Osteocyte (in vitro differentiated cells): ENCODE data around the gene SVEP1. TPM values are rescaled to one million over a fixed set of nuclear protein-coding genes. Genes with fewer than 3 reads are reported as not detected.

Experiments
- DNase-seq: peaks from one replicate; pipeline ENCODE4 v3.0.0; 2021; ENCODE audit warnings: mixed read lengths; ENCODE audit not compliant: unreplicated experiment; ENCODE audit errors: extremely low spot score
- H3K27ac Mint-ChIP-seq: one replicate; pipeline ENCODE4 v1.8.0; 2021; ENCODE audit warnings: mild to moderate bottlenecking, mixed read lengths; ENCODE audit not compliant: unreplicated experiment
- H3K27me3 Mint-ChIP-seq: one replicate; pipeline ENCODE4 v1.8.0; 2021; ENCODE audit warnings: mixed read lengths; ENCODE audit not compliant: unreplicated experiment
- H3K36me3 Mint-ChIP-seq: one replicate; pipeline ENCODE4 v1.8.0; 2021; ENCODE audit warnings: mixed read lengths; ENCODE audit not compliant: unreplicated experiment
- H3K4me1 Mint-ChIP-seq: one replicate; pipeline ENCODE4 v1.8.0; 2021; ENCODE audit warnings: mixed read lengths; ENCODE audit not compliant: unreplicated experiment
- H3K4me3 Mint-ChIP-seq: one replicate; pipeline ENCODE4 v1.8.0; 2021; ENCODE audit warnings: mild to moderate bottlenecking, moderate library complexity, mixed read lengths; ENCODE audit not compliant: unreplicated experiment
- H3K9me3 Mint-ChIP-seq: one replicate; pipeline ENCODE4 v1.8.0; 2021; ENCODE audit warnings: mixed read lengths; ENCODE audit not compliant: unreplicated experiment
- CTCF ChIP-seq: fragments of 200-600 bp; sonication (generic); IDR thresholded peaks from 2 replicates; pipeline ENCODE4 v1.5.0; 2021; ENCODE audit warnings: antibody characterized with exemption, mild to moderate bottlenecking, moderate library complexity
- total RNA-seq: library from RNA; stranded (reverse); gene quantifications from 2 replicates; pipeline ENCODE4 v1.2.1, GENCODE V29; 2021

The SVEP1 gene
- total RNA-seq, 1 donor from 2014 or later: 3.1 TPM

- Mint-ChIP-seq H3K36me3 (no peaks in the 10 kb centered on the region), H3K4me1 (peaks cover 7% of the 10 kb centered on the region), H3K27ac (no peak overlapping the region), H3K27me3 (no peaks in the 10 kb centered on the region), H3K4me3 (no peak overlapping the region), H3K9me3 (no peaks in the 10 kb centered on the region)
- no peak for DNase-seq
- TF ChIP-seq CTCF: no peak
Observed at GRCh38 chr9:110514897-110515296, 64.6 kb downstream of the SVEP1 start.

GRCh38 chr9:110512817-110513216 is 66.7 kb downstream of the SVEP1 start:
- H3K9me3 Mint-ChIP-seq: no peaks in the 10 kb centered on the region

GRCh38 chr9:110509792-110510191 is 69.7 kb downstream of the SVEP1 start:
- Mint-ChIP-seq H3K36me3 (no peaks in the 10 kb centered on the region), H3K4me1 (no peaks in the 10 kb centered on the region), H3K9me3 (no peaks in the 10 kb centered on the region), H3K27ac (no peak overlapping the region), H3K4me3 (no peak overlapping the region), H3K27me3 (peaks cover 9% of the 10 kb centered on the region)
- DNase-seq: no peak
- TF ChIP-seq CTCF: no peak

More at GRCh38 chr9:110512817-110513216, 66.7 kb downstream of the SVEP1 start:
- H3K4me3 Mint-ChIP-seq: no peak overlapping the region
- H3K27ac Mint-ChIP-seq: no peak overlapping the region
- H3K27me3 Mint-ChIP-seq: no peaks in the 10 kb centered on the region
- DNase-seq: no peak
- TF ChIP-seq CTCF: no peak
- no peaks in the 10 kb centered on the region for H3K36me3 Mint-ChIP-seq
- no peaks in the 10 kb centered on the region for H3K4me1 Mint-ChIP-seq

GRCh38 chr9:110502842-110503241 is 76.7 kb downstream of the SVEP1 start:
- Mint-ChIP-seq H3K9me3 (no peaks in the 10 kb centered on the region), H3K27ac (no peak overlapping the region), H3K4me3 (no peak overlapping the region), H3K4me1 (no peaks in the 10 kb centered on the region), H3K27me3 (peaks cover 9% of the 10 kb centered on the region), H3K36me3 (no peaks in the 10 kb centered on the region)
- no peak for DNase-seq
- no peak for TF ChIP-seq CTCF

GRCh38 chr9:110499608-110500007 is 79.9 kb downstream of the SVEP1 start:
- H3K27me3 Mint-ChIP-seq: peaks cover 8% of the 10 kb centered on the region
- H3K4me1 Mint-ChIP-seq: no peaks in the 10 kb centered on the region
- H3K4me3 Mint-ChIP-seq: no peak overlapping the region
- DNase-seq: no peak
- H3K9me3 Mint-ChIP-seq: no peaks in the 10 kb centered on the region
- TF ChIP-seq CTCF: no peak
- H3K27ac Mint-ChIP-seq: no peak overlapping the region
- no peaks in the 10 kb centered on the region for H3K36me3 Mint-ChIP-seq
